PC-3 (cell line): ENCODE results near the gene N4BP2L2. TPM values are rescaled to one million over a fixed set of nuclear protein-coding genes. Genes with fewer than 3 reads are reported as not detected.

Experiments
- ATAC-seq: fragments of 200-7000 bp; cut with Tn5 transposase; 2 replicates; pipeline ENCODE4 v1.9.1; 2020; ENCODE audit warnings: mild to moderate bottlenecking, moderate library complexity
- BruUV-seq: library from RNA; stranded (reverse); fragments of 400-500 nt; replicated peaks from 2 replicates; lab custom pipeline; 2021; lab: Mats Ljungman, UMichigan
- CTCF ChIA-PET: fragments of 300-600 bp; sonication (Branson Sonifier 250); formaldehyde crosslinking; loops from one replicate; lab custom pipeline; 2022; ENCODE audit warnings: antibody characterized with exemption; lab: Charles Lee
- POLR2A ChIA-PET: fragments of 300-600 bp; sonication (Branson Sonifier 250); formaldehyde crosslinking; loops from one replicate; lab custom pipeline; 2022; ENCODE audit warnings: antibody characterized with exemption; ENCODE audit not compliant: unreplicated experiment; lab: Charles Lee
- DNase-seq: peaks from one replicate; pipeline ENCODE4 v3.0.0-alpha.2; 2015
- H2AFZ ChIP-seq: fragments of 300-600 bp; sonication (generic); 2 replicates; pipeline ENCODE4 v1.6.0; 2016; ENCODE audit warnings: antibody characterized with exemption, low read length
- H3F3A ChIP-seq: fragments of 300-600 bp; sonication (generic); one replicate; pipeline ENCODE4 v1.6.0; 2017; ENCODE audit warnings: antibody characterized with exemption, low read length, control low read depth, mild to moderate bottlenecking; ENCODE audit not compliant: unreplicated experiment
- H3K27ac ChIP-seq: fragments of 300-600 bp; sonication (generic); 2 replicates; pipeline ENCODE4 v1.5.1; 2016; ENCODE audit warnings: mild to moderate bottlenecking, low read length
- H3K27me3 ChIP-seq: fragments of 300-600 bp; sonication (generic); 2 replicates; pipeline ENCODE4 v1.6.1; 2016; ENCODE audit warnings: low read length, mixed read lengths
- H3K36me3 ChIP-seq: fragments of 300-600 bp; sonication (generic); 2 replicates; pipeline ENCODE4 v1.6.1; 2016; ENCODE audit warnings: low read depth, mixed run types, low read length, mixed read lengths
- H3K4me1 ChIP-seq: fragments of 300-600 bp; sonication (generic); 2 replicates; pipeline ENCODE4 v1.5.1; 2016; ENCODE audit warnings: low read length; ENCODE audit not compliant: insufficient read depth
- H3K4me2 ChIP-seq: fragments of 300-600 bp; sonication (generic); 2 replicates; pipeline ENCODE4 v1.6.0; 2016; ENCODE audit warnings: low read length
- H3K4me3 ChIP-seq: fragments of 300-600 bp; sonication (generic); 2 replicates; pipeline ENCODE4 v1.5.1; 2016; ENCODE audit warnings: mild to moderate bottlenecking, low read length, mixed read lengths
- H3K79me2 ChIP-seq: fragments of 300-600 bp; sonication (generic); 2 replicates; pipeline ENCODE4 v1.6.1; 2017; ENCODE audit warnings: low read length, mixed read lengths
- H3K9ac ChIP-seq: fragments of 300-600 bp; sonication (generic); 2 replicates; pipeline ENCODE4 v1.6.0; 2016; ENCODE audit warnings: mild to moderate bottlenecking, low read length
- H3K9me2 ChIP-seq: fragments of 300-600 bp; sonication (generic); replicated peaks from 2 replicates; pipeline ENCODE4 v1.6.1; 2016; ENCODE audit warnings: mixed run types, low read length, mixed read lengths
- H3K9me3 ChIP-seq: fragments of 300-600 bp; sonication (generic); 2 replicates; pipeline ENCODE4 v1.6.1; 2016; ENCODE audit warnings: low read length, mixed read lengths
- H4K20me1 ChIP-seq: fragments of 300-600 bp; sonication (generic); 2 replicates; pipeline ENCODE4 v1.6.1; 2016; ENCODE audit warnings: low read length, mixed read lengths
- EZH2 ChIP-seq: fragments of 300-600 bp; sonication (generic); IDR thresholded peaks from one replicate; pipeline ENCODE4 v1.6.1; 2017; ENCODE audit warnings: antibody characterized with exemption, mild to moderate bottlenecking, low read length; ENCODE audit not compliant: unreplicated experiment
- EZH2phosphoT487 ChIP-seq: fragments of 300-600 bp; sonication (generic); IDR thresholded peaks from 2 replicates; pipeline ENCODE4 v1.6.1; 2018; ENCODE audit warnings: mild to moderate bottlenecking, antibody characterized with exemption, low read length, borderline replicate concordance
- intact Hi-C: fragments of 100-400 bp; cut with micrococcal nuclease; formaldehyde crosslinking; loops from 2 replicates; pipeline ENCODE4 v1.9.0; 2023
- total RNA-seq: library from RNA; depleted of rRNA; stranded (reverse); fragments of >200 nt; gene quantifications from 2 replicates; pipeline ENCODE4 v1.2.3, GENCODE V29; 2014
- TF ChIP-seq, protein P1 (sequence below): fragments of 300-600 bp; sonication (generic); conservative IDR thresholded peaks from 2 replicates; pipeline ENCODE4 v1.5.1; 2017; ENCODE audit warnings: antibody characterized with exemption, low read depth, mild to moderate bottlenecking, low read length

The N4BP2L2 gene
- total RNA-seq, 1 experiment from 2014 or later, result 51.4 TPM

DNA sequence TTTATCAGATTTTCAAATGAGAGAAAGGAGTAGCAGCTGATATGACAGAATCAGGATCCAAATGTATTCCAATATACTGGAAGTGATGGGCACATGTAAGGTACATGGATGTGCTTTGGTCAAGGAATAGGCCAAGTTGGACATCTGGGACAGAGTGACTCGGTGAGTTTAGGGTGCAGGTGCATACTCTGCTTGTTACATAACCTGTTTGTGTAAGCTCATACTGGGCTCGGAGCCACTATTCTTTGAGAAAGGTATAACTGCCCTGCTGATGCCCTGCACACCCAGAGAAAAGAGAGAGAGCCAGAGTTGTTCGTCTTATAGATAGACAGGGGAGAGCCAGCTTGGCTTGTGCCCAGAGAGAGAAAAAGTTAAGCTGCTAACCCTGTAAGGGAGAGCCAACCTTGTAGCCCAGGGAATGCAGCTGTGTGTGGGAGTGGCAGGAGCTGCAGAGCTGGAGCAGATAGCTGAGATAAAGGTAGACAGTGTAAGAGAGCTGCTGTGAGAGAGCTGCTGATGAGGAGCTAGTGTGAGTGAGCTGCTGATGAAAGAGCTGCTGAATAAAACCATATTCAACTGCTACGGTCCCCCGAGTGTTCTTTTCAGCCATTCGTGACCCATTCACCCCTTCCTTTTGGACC lies 70.0 kb downstream of the N4BP2L2 start:
- ATAC-seq, result no peak
- Histone ChIP-seq H3K9me3 (no peaks in the 10 kb centered on the region), H4K20me1 (no peaks in the 10 kb centered on the region), H3K4me1 (no peaks in the 10 kb centered on the region), H3K4me3 (no peak overlapping the region), H3K79me2 (no peaks in the 10 kb centered on the region), H3K27ac (no peak overlapping the region), H3K27me3 (no peaks in the 10 kb centered on the region), H3K36me3 (no peaks in the 10 kb centered on the region), H3K9ac (no peak overlapping the region), H2AFZ (no peak overlapping the region), H3K4me2 (no peak overlapping the region), H3F3A (no peaks in the 10 kb centered on the region), H3K9me2 (no peaks in the 10 kb centered on the region)
- intact Hi-C loops, result no loop called here
- ChIA-PET CTCF (no interaction called here), POLR2A (no interaction called here)
- no TSS peak for BruUV-seq
- DNase-seq, result no peak
- TF ChIP-seq, protein P1, sequence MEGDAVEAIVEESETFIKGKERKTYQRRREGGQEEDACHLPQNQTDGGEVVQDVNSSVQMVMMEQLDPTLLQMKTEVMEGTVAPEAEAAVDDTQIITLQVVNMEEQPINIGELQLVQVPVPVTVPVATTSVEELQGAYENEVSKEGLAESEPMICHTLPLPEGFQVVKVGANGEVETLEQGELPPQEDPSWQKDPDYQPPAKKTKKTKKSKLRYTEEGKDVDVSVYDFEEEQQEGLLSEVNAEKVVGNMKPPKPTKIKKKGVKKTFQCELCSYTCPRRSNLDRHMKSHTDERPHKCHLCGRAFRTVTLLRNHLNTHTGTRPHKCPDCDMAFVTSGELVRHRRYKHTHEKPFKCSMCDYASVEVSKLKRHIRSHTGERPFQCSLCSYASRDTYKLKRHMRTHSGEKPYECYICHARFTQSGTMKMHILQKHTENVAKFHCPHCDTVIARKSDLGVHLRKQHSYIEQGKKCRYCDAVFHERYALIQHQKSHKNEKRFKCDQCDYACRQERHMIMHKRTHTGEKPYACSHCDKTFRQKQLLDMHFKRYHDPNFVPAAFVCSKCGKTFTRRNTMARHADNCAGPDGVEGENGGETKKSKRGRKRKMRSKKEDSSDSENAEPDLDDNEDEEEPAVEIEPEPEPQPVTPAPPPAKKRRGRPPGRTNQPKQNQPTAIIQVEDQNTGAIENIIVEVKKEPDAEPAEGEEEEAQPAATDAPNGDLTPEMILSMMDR, result no peak
- no peak for TF ChIP-seq EZH2
- TF ChIP-seq EZH2phosphoT487, result no peak

DNA sequence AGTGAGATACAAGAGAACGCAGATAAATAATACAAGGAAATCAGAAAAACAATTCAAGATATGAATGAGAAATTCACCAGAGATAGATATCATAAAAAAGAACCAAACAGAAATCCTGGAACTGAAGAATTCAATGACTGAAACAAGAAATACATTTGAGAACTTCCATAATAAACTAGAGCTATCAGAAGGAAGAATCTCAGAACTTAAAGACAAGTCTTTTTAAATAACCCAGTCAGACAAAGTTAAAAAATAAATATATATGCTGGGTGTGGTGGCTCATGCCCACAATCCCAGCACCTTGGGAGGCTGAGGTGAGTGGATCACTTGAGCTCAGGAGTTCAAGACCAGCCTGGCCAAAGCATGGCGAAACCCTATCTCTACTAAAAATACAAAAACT lies 82.0 kb downstream of the N4BP2L2 start:
- DNase-seq, result no peak
- Histone ChIP-seq H3K4me2 (no peak overlapping the region), H3K9me3 (0 out of 2 replicates have a peak, but pooled peaks cover 7% of the 10 kb centered on the region), H3F3A (no peaks in the 10 kb centered on the region), H2AFZ (no peak overlapping the region), H3K9me2 (no peaks in the 10 kb centered on the region), H3K27me3 (no peaks in the 10 kb centered on the region), H3K79me2 (no peaks in the 10 kb centered on the region), H3K4me1 (no peaks in the 10 kb centered on the region), H4K20me1 (no peaks in the 10 kb centered on the region), H3K36me3 (peaks cover 3% of the 10 kb centered on the region; the same call in 1 of the 2 replicates), H3K4me3 (no peak overlapping the region), H3K9ac (no peak overlapping the region), H3K27ac (no peak overlapping the region)
- intact Hi-C loops, result no loop called here
- TF ChIP-seq, protein P1, result no peak
- TF ChIP-seq EZH2phosphoT487 (no peak), EZH2 (no peak)
- CTCF ChIA-PET, result no interaction called here
- POLR2A ChIA-PET, result no interaction called here
- no peak for ATAC-seq
- no TSS peak for BruUV-seq

DNA sequence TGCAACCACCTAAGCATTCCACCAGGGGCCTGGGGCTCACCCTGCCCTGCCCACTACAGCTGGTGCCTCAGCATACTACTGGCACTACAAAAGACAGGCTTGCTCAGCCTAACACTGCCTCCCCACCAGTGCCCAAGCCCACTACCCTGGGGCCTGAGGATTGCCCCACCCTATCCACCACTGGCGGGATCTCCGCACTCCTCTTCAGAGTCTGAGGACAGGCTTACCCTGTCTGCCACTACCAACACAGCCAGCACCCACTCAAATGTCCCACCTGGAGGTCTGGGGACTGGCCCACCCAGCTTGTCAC lies 83.0 kb downstream of the N4BP2L2 start:
- CTCF ChIA-PET, result no interaction called here

More for the DNA sequence above, 83.0 kb downstream of the N4BP2L2 start:
- Histone ChIP-seq H2AFZ (no peak overlapping the region), H3K27me3 (no peaks in the 10 kb centered on the region), H3K4me3 (no peak overlapping the region), H3K79me2 (no peaks in the 10 kb centered on the region), H3F3A (no peaks in the 10 kb centered on the region), H3K36me3 (peaks cover 3% of the 10 kb centered on the region; the same call in 1 of the 2 replicates), H3K4me2 (no peak overlapping the region), H3K9me3 (0 out of 2 replicates have a peak, but pooled peaks cover 7% of the 10 kb centered on the region), H3K27ac (no peak overlapping the region), H3K9ac (no peak overlapping the region), H3K9me2 (no peaks in the 10 kb centered on the region), H4K20me1 (no peaks in the 10 kb centered on the region), H3K4me1 (no peaks in the 10 kb centered on the region)
- intact Hi-C loops, result no loop called here
- no peak for DNase-seq
- no TSS peak for BruUV-seq
- no peak for ATAC-seq
- TF ChIP-seq EZH2phosphoT487, result no peak
- no peak for TF ChIP-seq EZH2
- TF ChIP-seq, protein P1, result no peak
- POLR2A ChIA-PET, result no interaction called here
